ENCODE measurements around the gene C21orf58. TPM values are rescaled to one million over a fixed set of nuclear protein-coding genes. Genes with fewer than 3 reads are reported as not detected.

Gene C21orf58
- total RNA-seq, 1 experiment from 2014 or later: 12.7 TPM

DNA sequence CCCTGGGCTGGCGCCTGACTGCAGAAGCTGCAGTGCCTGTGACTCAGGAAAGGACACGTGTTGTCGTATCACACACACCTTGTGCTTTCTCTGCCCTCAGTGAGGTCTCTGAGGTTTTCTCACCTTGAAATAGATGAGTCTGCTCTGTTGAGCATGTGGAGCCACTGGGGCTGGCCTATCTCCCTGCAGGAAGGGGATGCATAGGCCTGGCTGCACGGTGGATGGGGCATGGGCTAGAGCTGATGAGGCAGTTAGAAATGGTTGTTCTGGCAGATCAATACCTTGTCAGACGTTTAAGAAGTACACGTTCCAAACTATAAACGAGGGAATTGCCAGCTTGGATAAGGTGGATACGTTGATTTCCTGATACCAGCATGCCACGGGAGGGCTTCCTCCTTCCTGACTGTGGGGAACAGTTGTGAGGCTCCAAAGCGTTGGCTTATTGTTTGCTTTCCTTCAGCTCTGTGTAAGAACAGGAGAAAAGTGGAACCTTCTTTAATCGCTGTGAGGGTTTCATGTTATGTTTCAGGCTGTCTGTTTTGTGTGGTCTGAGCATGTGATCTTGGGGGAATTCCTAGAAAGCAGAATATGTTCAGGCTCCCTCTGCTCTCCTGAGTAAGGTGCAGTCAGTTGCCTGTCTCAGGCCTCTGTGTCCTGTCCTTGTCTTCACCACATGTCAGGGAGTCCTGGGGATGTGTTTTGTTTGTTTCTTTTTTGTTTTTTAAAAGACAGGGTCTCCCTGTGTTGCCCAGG is 45.0 kb upstream of the C21orf58 start:
- no peak for DNase-seq (ENCODE audit: low read depth, low spot score)
- H3K4me3 ChIP-seq (ENCODE audit: low read depth in 2 of 2, low read length in 2 of 2): no peak overlapping the region
- no peaks in the 10 kb centered on the region for H3K9me3 ChIP-seq (ENCODE audit: control insufficient read depth, insufficient read depth, low read depth, low read length)
- H3K27me3 ChIP-seq (ENCODE audit: control insufficient read depth, insufficient read depth, low read length): no peaks in the 10 kb centered on the region
- ATAC-seq: no peak
- ChIA-PET POLR2A (no interaction called here), CTCF (interaction anchor here (0.7 kb wide), 1 partner anchor 143 kb away, joined by 3 read pairs; no protein-coding TSS in a partner anchor)
- TF ChIP-seq POLR2AphosphoS5 (IDR thresholded peaks at IDR 0.05; ENCODE audit: low read depth, low read length) (no peak), TCF7L2 (IDR thresholded peaks at IDR 0.05; ENCODE audit: low read depth, low read length) (no peak), SIN3A (IDR thresholded peaks at IDR 0.05; ENCODE audit: borderline replicate concordance, insufficient read depth, low read depth, low read length) (no peak)
- TF ChIP-seq, protein P1, sequence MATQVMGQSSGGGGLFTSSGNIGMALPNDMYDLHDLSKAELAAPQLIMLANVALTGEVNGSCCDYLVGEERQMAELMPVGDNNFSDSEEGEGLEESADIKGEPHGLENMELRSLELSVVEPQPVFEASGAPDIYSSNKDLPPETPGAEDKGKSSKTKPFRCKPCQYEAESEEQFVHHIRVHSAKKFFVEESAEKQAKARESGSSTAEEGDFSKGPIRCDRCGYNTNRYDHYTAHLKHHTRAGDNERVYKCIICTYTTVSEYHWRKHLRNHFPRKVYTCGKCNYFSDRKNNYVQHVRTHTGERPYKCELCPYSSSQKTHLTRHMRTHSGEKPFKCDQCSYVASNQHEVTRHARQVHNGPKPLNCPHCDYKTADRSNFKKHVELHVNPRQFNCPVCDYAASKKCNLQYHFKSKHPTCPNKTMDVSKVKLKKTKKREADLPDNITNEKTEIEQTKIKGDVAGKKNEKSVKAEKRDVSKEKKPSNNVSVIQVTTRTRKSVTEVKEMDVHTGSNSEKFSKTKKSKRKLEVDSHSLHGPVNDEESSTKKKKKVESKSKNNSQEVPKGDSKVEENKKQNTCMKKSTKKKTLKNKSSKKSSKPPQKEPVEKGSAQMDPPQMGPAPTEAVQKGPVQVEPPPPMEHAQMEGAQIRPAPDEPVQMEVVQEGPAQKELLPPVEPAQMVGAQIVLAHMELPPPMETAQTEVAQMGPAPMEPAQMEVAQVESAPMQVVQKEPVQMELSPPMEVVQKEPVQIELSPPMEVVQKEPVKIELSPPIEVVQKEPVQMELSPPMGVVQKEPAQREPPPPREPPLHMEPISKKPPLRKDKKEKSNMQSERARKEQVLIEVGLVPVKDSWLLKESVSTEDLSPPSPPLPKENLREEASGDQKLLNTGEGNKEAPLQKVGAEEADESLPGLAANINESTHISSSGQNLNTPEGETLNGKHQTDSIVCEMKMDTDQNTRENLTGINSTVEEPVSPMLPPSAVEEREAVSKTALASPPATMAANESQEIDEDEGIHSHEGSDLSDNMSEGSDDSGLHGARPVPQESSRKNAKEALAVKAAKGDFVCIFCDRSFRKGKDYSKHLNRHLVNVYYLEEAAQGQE (IDR thresholded peaks at IDR 0.05; ENCODE audit: insufficient read depth in 1 of 2, low read depth in 2 of 2, low read length in 1 of 2): no peak
- TF ChIP-seq, protein P2, sequence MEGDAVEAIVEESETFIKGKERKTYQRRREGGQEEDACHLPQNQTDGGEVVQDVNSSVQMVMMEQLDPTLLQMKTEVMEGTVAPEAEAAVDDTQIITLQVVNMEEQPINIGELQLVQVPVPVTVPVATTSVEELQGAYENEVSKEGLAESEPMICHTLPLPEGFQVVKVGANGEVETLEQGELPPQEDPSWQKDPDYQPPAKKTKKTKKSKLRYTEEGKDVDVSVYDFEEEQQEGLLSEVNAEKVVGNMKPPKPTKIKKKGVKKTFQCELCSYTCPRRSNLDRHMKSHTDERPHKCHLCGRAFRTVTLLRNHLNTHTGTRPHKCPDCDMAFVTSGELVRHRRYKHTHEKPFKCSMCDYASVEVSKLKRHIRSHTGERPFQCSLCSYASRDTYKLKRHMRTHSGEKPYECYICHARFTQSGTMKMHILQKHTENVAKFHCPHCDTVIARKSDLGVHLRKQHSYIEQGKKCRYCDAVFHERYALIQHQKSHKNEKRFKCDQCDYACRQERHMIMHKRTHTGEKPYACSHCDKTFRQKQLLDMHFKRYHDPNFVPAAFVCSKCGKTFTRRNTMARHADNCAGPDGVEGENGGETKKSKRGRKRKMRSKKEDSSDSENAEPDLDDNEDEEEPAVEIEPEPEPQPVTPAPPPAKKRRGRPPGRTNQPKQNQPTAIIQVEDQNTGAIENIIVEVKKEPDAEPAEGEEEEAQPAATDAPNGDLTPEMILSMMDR (IDR thresholded peaks at IDR 0.05): no peak
- no peak overlapping the region for H3K27ac ChIP-seq (ENCODE audit: low read length)
- no peaks in the 10 kb centered on the region for H3K36me3 ChIP-seq (ENCODE audit: control insufficient read depth, insufficient read depth, low read length)
- BruUV-seq (replicated peaks): no TSS peak
- intact Hi-C loops (cut with micrococcal nuclease; ENCODE audit: unreplicated experiment) (no loop called here), in situ Hi-C loops (cut with HindIII; ENCODE audit: low pct_unique_long_range_greater_than_20kb, low sequenced_read_pairs) (no loop called here)
- no peaks in the 10 kb centered on the region for H3K4me1 ChIP-seq (ENCODE audit: control insufficient read depth, insufficient read depth, low read length)

DNA sequence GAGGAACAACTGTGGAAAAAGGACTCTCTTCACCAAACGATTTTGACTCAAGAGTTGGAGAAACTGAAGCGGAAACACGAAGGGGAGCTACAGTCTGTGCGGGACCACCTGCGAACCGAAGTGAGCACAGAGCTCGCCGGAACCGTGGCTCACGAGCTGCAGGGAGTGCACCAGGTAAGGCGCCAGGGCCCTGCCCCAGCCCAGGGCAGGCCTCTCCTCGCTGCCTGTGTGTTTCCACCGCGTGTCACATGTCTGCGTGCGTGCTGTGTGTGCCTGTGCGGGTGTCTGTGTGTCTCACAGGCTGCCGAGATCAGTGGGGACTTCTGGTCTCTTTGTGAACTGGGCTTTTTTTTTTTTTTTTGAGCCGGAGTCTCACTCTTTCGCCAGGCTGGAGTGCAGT is 43.3 kb upstream of the C21orf58 start:
- DNase-seq (ENCODE audit: low read depth, low spot score): no peak
- H3K27me3 ChIP-seq (ENCODE audit: control insufficient read depth, insufficient read depth, low read length): no peaks in the 10 kb centered on the region
- H3K4me3 ChIP-seq (ENCODE audit: low read depth in 2 of 2, low read length in 2 of 2): no peak overlapping the region
- no peak overlapping the region for H3K27ac ChIP-seq (ENCODE audit: low read length)
- BruUV-seq (replicated peaks): no TSS peak
- intact Hi-C loops (cut with micrococcal nuclease; ENCODE audit: unreplicated experiment) (no loop called here), in situ Hi-C loops (cut with HindIII; ENCODE audit: low pct_unique_long_range_greater_than_20kb, low sequenced_read_pairs) (no loop called here)
- no peaks in the 10 kb centered on the region for H3K4me1 ChIP-seq (ENCODE audit: control insufficient read depth, insufficient read depth, low read length)
- TF ChIP-seq, protein P2 (IDR thresholded peaks at IDR 0.05): no peak
- TF ChIP-seq, protein P1 (IDR thresholded peaks at IDR 0.05; ENCODE audit: insufficient read depth in 1 of 2, low read depth in 2 of 2, low read length in 1 of 2): no peak
- TF ChIP-seq SIN3A (IDR thresholded peaks at IDR 0.05; ENCODE audit: borderline replicate concordance, insufficient read depth, low read depth, low read length) (no peak), TCF7L2 (IDR thresholded peaks at IDR 0.05; ENCODE audit: low read depth, low read length) (no peak), POLR2AphosphoS5 (IDR thresholded peaks at IDR 0.05; ENCODE audit: low read depth, low read length) (no peak)
- no peak for ATAC-seq
- H3K36me3 ChIP-seq (ENCODE audit: control insufficient read depth, insufficient read depth, low read length): no peaks in the 10 kb centered on the region
- H3K9me3 ChIP-seq (ENCODE audit: control insufficient read depth, insufficient read depth, low read depth, low read length): no peaks in the 10 kb centered on the region
- ChIA-PET POLR2A (no interaction called here), CTCF (interaction anchor here (0.7 kb wide), 1 partner anchor 75 kb away, joined by 4 read pairs; no protein-coding TSS in a partner anchor)

All from Panc1 (cell line).